Left colon (tissue), 2 donors: ENCODE measurements around the gene HAX1. TPM values are rescaled to one million over a fixed set of nuclear protein-coding genes. Genes with fewer than 3 reads are reported as not detected.
A peak's percentile ranks its signal among the peaks of the same experiment; 100 is the strongest.
"Not testable (repeated sequence)": the region's sequence is repeated elsewhere in the genome, so short reads cannot be mapped to it uniquely, and the experiment has no call there.

ENCODE experiments used
- ATAC-seq: fragments of 200-7000 bp; cut with Tn5 transposase; one replicate; pipeline ENCODE4 v1.9.1; 2020; ENCODE audit warnings: mild to moderate bottlenecking, moderate library complexity
- DNase-seq, 2 donors: peaks; one replicate each; pipeline ENCODE4 v3.0.0-alpha.2; 2020
- intact Hi-C, 2 donors: fragments of 100-400 bp; cut with DNase I in 1 of 2; cut with micrococcal nuclease in 1 of 2; formaldehyde crosslinking; loops; one replicate each; pipeline versions ENCODE4 v1.11.2 to v1.14.0; 2022; cut with DNase I, micrococcal nuclease
- long read RNA-seq: library from polyadenylated mRNA; unstranded; transcript quantifications from one replicate; pipeline ENCODE4 v2.0.0, GENCODE V29; 2021
- total RNA-seq, 2 donors: library from RNA; stranded (reverse); fragmentation: NEBNext Ultra II Directional; extraction: Animal tissue kit (Norgen Biotek cat#: 25700); gene quantifications; one replicate each; pipeline ENCODE4 v1.2.1, GENCODE V29; 2021
- donor health status: DM: no; HTN: no; CAD: no.
- donor health status: DM: yes; HTN: yes; CAD: no.

Gene HAX1
- 10 to 100 TPM; 52.3 to 60.2 TPM for total RNA-seq
- long read RNA-seq, transcript HAX1-201 (7 exons, 1,227 nt), result major isoform, 41 of 51 reads
- long read RNA-seq, partial matches to known transcripts, result 4 of 51 reads
- long read RNA-seq, other reads (novel, unspliced or antisense), result 2 of 51 reads

GRCh38 chr1:154272217-154272998 lies at the start of gene HAX1:
HAX1 (plus strand) TSS chr1:154272629; CDS start chr1:154272724, 95 bp downstream.
- intact Hi-C loops, result no loop called here
- ATAC-seq, result peak; percentile 90
- peak; percentile 96 for DNase-seq

GRCh38 chr1:154222918-154223317 lies 49.5 kb upstream of the HAX1 start:
- DNase-seq (no peak), ATAC-seq (no peak)
- intact Hi-C loops, result no loop called here

- no peak for ATAC-seq
- DNase-seq, result no peak
Measured at GRCh38 chr1:154223621-154224020, 48.8 kb upstream of the HAX1 start.

GRCh38 chr1:154225370-154225769 lies 47.1 kb upstream of the HAX1 start:
- no peak for ATAC-seq
- DNase-seq, result no peak
- intact Hi-C loops, result no loop called here

More at GRCh38 chr1:154223621-154224020, 48.8 kb upstream of the HAX1 start:
- intact Hi-C loops, result no loop called here

- ATAC-seq, intact Hi-C loops, DNase-seq: not testable (repeated sequence)
Measured at GRCh38 chr1:154231112-154231511, 41.3 kb upstream of the HAX1 start.

GRCh38 chr1:154233127-154233526 lies 39.3 kb upstream of the HAX1 start:
- DNase-seq, ATAC-seq, intact Hi-C loops: not testable (repeated sequence)

- intact Hi-C loops, result no loop called here
- DNase-seq (no peak), ATAC-seq (no peak)
Measured at GRCh38 chr1:154236855-154237254, 35.6 kb upstream of the HAX1 start.

GRCh38 chr1:154237435-154237834 lies 35.0 kb upstream of the HAX1 start:
- intact Hi-C loops, result no loop called here
- no peak for ATAC-seq
- DNase-seq, result no peak

GRCh38 chr1:154237880-154238506 lies 34.4 kb upstream of the HAX1 start:
- intact Hi-C loops, result no loop called here
- ATAC-seq (no peak), DNase-seq (no peak)

GRCh38 chr1:154239491-154239890 lies 32.9 kb upstream of the HAX1 start:
- DNase-seq, result no peak
- ATAC-seq, result no peak

GRCh38 chr1:154240294-154240833 lies 32.1 kb upstream of the HAX1 start:
- intact Hi-C loops, result no loop called here
- DNase-seq, result no peak
- no peak for ATAC-seq

More at GRCh38 chr1:154239491-154239890, 32.9 kb upstream of the HAX1 start:
- intact Hi-C loops, result no loop called here

GRCh38 chr1:154241703-154242351 lies 30.6 kb upstream of the HAX1 start:
- ATAC-seq (no peak), DNase-seq (no peak)
- intact Hi-C loops, result no loop called here

- DNase-seq (no peak), ATAC-seq (no peak)
- intact Hi-C loops, result no loop called here
Measured at GRCh38 chr1:154253671-154254070, 18.8 kb upstream of the HAX1 start.

GRCh38 chr1:154256686-154257085 lies 15.7 kb upstream of the HAX1 start:
- intact Hi-C loops, result no loop called here
- ATAC-seq (no peak), DNase-seq (no peak)

GRCh38 chr1:154258784-154259183 lies 13.6 kb upstream of the HAX1 start:
- DNase-seq (no peak), ATAC-seq (no peak)
- intact Hi-C loops, result no loop called here

GRCh38 chr1:154260127-154260526 lies 12.3 kb upstream of the HAX1 start:
- intact Hi-C loops, result no loop called here

GRCh38 chr1:154263465-154264332 lies 8.7 kb upstream of the HAX1 start:
- no peak for ATAC-seq
- DNase-seq, result no peak
- intact Hi-C loops, result no loop called here

More at GRCh38 chr1:154260127-154260526, 12.3 kb upstream of the HAX1 start:
- ATAC-seq (no peak), DNase-seq (no peak)

- intact Hi-C loops, result no loop called here
- ATAC-seq, result no peak
- no peak for DNase-seq
Measured at GRCh38 chr1:154264454-154264853, 8.0 kb upstream of the HAX1 start.
